NCI-H526 (cell line): ENCODE data around the gene ZNF621.
A peak's percentile ranks its signal among the peaks of the same experiment; 100 is the strongest.

Experiments
- DNase-seq, 2 experiments: peaks; one replicate each; lab custom pipeline; 2025; lab: John Stamatoyannopoulos, UW

The ZNF621 gene

DNA sequence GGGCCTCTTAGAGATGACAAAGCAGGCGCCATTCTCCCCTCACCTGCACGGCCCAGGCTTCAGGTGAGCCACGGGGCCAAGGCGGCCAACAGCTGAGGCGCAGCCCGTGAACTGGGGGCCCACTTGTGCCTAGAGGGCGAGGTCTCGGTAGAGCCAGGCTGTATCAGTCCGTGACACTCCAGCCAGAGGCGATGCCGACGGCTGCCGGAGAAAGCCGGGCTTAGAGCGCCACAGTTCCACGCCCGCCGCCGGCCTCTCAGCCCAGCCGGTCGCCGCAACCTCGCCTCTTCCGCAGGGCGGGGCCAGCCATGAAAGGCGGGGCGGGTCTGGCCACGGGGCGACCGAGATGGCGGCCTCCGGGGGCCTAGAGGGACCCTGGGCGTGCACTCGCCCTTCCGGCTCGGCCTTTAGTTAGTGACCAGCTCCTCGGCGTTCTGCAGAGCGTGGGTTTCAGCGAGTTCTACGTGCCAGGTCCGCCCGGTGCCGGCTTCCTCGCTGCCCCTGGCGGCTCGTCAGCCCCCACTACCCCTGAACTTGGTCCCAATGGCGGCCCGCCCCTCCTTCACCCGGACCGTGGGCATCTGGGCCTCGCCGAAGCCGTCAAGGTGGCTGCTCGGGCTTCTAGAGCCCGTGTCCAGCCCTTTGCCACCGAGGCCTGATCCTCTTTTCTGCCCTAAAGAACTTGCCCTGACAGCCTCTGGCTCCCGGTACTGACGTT lies at the start of gene ZNF621:
Gene ZNF621, plus strand, starts transcription at position 393 of the 718 bp plus-strand sequence. CDS start 881 bp downstream, outside the sequence.
- DNase-seq: peak; percentile 31 to 91

DNA sequence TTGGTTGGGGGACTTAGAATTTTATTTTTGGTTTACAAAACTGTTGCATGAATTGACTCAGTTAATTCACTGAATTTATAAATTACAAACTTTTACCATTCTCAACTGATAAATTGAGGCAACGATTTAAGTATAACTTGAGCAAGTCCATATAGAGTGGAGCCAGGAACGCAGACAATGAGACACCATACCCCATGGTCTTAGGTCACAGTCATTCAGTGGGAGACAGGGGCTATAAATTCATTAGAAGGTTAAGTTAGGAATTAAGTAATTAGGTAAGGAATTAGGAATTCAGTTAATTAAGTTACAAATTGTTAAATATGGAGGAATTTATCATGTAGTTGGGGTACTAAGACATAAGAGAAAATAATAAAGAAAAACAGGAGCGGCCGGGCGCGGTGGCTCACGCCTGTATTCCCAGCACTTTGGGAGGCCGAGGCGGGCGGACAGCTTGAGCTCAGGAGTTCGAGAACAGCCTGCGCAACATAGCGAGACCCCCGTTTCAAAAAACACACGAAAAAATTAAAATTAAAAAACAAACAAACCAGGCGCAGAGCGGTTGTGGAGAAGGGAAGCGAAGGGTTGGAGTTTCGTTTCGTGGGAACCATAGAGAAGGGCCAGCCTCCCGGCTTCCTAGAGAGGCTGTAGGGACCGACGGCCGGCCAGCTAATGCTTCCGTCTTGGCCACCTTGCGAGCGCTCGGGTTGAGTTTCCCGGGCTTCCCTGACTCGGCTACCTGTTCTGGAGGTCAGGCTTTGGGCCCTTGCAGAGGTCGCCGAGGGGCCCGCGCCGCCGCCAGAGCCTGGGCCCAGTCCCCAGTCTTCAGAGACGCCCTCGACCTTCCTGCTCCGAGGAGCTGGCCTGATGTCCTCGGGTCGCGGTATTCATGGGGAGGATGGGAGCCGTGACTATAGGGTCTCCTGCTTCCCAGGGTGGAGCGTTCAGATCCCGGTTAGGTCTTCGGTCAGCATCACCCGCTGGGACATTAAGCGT lies 48.0 kb upstream of the ZNF621 start, which contains the start of gene ZNF619:
Gene ZNF619, plus strand, starts transcription at position 645 of the 993 bp plus-strand sequence. CDS start 858 bp downstream, outside the sequence.
- DNase-seq: peak; percentile 18 to 73

DNA sequence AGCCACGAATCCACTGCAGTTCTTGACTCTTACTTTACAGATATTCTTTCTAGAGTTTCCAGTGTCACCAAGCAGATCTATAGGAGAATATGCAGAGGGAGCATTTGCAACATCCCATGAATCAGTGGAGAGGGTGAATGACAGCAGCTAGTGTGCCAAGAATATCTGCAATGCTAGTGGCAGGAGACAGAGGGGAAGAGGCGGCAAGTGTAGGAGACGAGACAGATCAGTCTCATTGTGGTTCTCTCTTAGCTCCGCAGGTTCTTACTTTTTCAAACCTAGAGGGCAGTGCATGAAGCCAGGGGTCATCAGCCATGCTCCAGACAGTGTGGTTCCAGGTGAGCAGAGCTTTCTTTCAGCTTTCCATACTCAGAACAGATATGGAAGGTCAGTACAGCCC lies 47.1 kb upstream of the ZNF621 start:
- DNase-seq: no peak

DNA sequence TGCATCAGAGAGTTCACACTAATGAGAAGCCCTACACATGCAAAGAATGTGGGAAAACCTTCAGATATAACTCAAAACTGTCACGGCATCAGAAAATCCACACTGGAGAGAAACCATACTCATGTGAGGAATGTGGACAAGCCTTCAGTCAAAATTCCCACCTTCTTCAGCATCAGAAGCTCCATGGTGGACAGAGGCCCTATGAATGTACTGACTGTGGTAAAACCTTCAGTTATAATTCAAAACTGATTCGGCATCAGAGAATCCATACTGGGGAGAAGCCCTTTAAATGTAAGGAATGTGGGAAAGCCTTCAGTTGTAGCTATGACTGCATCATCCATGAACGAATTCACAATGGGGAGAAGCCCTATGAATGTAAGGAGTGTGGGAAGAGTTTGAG lies 37.6 kb upstream of the ZNF621 start:
- no peak for DNase-seq

DNA sequence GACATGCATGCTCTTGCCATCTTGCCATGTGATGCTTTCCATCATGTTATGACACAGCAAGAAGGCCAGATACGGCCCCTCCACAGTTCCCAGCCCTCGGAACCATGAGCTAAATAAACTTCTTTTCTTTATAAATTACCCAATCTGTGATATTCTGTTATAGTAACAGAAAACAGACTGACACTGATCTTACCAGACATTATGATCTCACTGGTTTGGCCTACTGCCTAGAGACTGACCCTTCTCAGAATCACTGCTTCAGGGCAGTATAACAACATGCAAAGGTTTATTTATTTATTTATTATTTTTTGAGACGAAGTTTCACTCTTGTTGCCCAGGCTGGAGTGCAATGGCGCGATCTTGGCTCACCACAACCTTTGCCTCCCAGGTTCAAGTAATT lies 33.8 kb upstream of the ZNF621 start:
- no peak for DNase-seq

DNA sequence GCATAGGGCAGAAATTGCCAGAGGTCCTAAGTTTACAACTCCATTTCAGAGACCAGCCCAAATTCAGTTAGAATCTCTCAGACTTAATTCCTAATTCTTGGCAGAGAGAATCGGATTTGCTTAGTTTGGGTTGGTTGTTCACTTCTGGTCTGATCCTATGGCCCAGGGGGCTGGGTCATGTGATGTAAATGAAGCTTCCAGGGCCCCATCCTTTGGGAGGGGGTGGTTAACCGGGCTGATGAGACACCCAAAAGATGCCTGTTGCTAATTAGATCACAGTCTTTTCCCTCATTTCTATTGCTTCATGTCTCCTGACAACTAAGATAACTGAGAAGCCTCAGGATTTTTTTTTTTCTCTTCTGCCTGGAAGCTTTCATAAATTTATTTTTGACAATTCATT lies 30.1 kb upstream of the ZNF621 start:
- DNase-seq: no peak

DNA sequence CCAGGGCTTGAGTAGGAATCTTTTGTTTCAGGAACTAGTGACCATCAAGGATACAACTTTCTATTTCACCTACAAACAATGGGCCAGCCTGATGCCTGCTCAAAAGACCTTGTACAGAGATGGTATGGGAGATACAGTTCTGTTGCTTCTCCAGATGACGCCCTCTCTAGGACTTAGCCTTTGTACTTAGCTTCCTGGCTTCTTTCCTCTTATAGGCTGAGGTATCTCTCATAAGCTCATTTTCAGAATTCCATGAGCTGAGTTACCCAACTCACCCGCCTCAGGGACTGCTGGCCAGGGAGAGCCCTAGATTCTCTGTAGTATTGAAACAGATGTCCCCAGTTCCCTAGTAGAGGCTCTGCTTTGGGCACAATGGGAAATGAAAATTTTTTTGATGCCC lies 27.5 kb upstream of the ZNF621 start:
- DNase-seq: no peak

DNA sequence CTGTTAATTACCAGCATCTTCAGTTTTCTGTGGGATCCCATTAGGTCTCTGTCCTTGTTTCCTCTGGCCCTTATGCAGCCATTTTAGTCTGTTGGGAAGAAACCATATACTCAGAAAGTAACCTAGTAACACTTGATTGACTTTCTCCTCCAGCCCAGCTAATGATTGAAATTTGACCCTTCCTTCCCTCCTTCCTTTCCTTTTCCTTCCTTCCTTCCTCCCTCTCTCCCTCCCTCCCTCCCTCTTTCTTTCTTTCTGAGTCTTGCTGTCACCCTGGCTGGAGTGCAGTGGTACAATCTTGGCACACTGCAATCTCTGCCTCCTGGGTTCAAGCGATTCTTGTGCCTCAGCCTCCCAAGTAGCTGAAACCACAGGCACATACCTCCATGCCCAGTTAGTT lies 24.8 kb upstream of the ZNF621 start:
- DNase-seq: no peak

DNA sequence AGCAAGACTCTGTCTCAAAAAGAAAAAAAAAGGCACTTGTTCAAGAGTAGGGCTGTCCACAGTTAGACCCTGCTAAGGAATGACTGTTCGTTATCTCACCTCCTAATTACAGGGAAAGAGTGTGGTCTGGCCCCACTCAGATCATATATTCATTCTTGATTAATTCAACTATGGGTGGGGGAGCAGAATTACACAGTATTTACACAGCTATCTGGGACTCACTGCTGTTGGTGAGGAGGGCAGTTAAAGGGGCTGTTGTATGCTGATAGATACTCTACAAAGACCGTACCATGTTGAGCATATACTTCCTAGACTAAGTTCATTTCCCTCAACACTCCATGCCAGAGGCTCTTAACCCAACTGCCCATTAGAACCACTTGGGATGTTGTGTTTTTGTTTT lies 22.7 kb upstream of the ZNF621 start:
- no peak for DNase-seq

DNA sequence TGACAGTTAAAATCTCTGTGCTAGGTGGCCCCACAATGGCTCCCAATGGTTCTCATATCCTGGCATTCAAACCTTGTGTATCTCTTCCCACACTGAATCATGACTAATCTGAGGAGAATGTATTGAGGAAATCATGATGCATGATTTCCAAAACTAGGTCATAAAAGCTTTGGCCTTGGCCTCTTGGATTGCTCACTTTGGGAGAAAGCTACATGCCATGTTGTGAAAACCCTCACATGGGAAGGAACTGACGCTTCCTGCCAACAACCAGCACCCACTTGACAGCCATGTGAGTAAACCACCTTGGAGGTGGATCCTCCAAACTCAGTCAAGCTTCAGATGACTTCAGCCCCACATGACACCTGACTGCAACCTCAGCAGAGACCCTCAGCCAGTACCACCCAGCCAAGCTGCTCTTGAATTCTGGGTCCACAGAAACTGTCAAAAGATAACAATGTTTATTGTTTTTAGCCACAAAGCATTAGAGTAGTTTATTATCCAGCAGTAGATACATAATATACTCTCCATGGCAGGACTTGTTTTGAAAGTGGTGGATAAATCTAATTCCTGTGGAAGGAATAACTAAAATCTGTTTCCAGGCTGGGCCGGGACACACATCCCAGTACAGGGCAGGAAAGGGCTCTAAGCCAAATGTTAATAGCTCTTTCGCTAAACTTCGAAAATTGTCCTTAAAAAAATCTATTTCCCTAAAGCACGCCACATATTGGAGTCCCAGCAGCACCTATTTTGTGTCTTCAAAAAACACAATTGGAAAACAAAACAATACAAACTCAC lies 19.9 kb upstream of the ZNF621 start:
- no peak for DNase-seq

DNA sequence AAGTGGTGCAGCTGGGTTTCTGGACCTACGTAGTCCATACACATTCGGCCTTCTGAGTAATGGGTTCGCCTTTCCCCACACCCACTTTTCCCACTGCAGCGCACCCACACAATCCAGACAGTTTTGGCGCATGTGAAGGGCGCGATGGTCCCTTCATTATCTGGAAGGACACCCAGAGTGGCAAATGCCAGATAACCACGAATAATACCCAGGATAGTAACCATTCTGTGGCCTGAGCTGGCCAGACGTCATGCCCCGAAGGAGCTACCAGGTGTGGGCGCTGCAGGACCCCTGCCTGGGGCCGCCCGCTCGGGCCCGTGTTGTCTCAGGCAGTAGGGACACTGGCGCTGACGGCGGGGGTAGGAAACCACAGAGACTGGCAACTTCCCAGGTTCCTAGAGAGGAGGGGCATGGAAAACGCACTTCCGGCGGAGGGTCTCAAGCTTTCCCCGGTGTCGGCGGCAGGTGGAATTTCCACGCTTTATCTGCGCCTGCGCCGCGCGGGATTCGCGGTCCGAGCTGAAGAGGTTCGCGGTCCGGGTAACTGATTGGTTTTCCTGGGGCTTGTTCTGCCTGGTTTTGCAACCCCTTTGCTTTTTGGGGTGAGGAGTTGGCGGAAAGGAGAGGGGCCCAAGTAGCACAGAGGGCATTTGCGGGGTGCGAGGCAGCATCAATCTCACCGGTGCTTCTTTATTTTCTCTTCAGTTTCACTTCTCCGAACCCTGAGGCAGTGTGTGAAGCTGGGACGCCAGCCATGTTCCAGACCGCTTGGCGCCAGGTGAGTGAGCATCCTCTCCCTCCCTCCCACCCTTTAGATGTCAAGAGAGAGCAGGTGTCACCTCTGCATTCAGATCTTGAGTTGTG lies 18.9 kb upstream of the ZNF621 start, which contains the start of gene ZNF620:
Gene ZNF620, plus strand, starts transcription at position 441 of the 864 bp plus-strand sequence. Its CDS starts 314 bp downstream, at position 755.
- peak; percentile 92 to 96 for DNase-seq

DNA sequence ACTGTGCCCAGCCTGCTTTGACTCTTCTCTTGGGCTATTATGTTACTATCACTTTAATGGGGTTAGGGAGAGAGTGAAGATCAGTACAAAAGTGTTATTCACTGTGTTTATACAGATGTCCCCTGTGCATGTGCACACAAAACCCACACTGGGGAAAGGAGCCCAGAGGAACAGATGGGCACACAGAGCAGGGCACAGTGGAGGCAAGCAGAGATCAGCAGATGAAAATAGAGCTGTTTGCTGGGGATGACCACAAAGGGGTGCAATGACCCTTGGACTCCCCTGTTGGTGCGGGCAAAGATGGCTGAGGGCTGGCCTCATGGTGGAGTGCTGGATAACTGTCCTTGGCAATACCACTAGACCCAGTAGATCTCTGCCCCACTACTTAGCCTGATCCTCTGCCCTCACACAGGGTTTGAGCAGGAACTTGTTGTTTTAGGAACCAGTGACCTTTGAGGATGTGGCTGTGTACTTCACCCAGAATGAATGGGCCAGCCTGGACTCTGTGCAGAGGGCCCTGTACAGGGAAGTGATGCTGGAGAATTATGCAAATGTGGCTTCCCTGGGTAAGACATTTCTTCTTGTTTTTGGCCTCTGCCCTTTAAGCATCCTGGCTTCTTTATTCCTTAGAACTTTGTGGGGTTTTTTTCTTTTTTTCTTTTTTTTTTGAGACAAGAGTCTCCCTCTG lies 13.6 kb upstream of the ZNF621 start:
- no peak for DNase-seq

DNA sequence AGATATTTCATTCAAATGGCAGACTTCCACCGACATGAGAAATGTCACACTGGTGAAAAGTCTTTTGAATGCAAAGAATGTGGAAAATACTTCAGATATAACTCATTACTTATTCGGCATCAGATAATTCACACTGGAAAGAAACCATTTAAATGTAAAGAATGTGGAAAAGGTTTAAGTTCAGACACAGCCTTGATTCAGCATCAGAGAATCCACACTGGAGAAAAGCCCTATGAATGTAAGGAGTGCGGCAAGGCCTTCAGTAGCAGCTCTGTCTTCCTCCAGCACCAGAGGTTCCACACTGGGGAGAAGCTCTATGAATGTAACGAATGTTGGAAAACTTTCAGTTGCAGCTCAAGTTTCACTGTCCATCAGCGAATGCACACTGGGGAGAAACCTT lies 8.6 kb upstream of the ZNF621 start:
- DNase-seq: no peak

DNA sequence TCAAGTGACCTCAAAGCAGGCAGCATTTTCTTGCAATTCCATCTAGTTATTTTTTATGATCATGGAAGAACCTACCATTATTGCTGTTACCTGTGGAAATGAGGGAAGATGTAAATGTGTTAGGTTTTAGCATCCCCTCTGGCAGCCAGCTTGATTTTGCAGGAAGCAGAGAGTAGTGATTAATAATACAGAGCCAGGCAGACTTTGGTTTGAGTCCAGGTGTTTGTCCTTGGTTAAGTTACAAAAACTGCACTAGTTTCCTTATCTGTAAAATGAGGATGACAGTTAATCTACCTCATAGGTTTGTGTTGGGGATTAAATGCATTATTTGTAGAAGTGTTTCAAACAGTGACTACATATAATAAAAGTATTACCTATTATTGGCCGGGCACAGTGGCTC lies 6.7 kb upstream of the ZNF621 start:
- no peak for DNase-seq

DNA sequence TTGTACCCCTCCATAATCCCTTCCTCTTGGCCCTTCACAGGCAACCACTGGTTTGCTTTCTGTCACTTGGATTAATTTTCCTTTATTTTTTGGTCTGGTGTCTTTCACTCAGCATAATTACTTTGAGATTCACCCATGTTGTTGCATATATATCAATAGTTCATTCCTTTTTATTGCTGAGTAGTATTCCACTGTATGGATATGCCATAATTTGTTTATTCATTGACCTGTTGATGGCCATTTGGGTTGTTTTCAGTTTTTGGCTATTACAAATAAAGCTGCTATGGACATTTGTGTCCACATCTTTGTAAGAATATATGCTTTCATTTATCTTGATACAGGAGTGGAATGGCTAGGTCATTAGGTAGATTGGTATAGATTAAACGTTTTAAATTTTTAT lies 5.9 kb upstream of the ZNF621 start:
- no peak for DNase-seq

DNA sequence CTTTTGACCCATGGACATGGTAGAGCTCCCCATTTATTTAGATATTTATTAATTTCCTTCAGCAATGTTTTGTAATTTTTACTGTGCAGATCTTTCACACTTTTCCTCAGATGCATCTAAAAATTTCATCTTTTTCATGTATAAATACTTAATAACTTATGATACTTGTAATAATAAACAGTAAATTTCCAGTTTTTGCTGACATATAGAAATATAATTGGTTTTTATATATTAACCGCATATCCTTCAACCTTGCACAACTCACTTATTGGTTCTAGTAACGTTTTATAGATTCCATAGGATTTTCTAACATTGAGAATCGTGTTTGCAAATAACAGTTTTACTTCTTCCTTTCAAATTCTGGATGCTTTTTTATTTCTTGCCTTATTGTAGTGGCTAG lies 3.5 kb upstream of the ZNF621 start:
- DNase-seq: no peak

DNA sequence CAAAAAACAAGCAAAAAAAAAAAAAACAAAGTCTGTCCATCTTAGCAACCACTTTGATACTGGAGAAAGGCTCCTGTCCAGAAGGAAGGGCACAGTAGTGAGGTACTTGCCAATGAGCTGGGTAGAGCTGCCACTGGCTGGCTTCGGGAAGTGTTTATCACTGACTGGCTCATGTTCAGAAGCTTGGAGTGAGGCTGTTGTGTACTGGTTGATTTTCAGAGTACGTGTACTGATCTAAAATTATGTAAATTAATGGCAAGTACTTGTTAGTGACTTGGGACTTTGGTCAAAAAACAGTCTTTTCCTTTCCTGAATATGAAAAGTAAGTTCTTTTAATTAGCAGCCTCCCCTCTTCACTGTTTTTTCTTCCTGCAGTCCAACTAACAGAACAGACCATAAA lies 979 bp upstream of the ZNF621 start:
- DNase-seq: peak in 1 of 2 experiments; percentile 17

DNA sequence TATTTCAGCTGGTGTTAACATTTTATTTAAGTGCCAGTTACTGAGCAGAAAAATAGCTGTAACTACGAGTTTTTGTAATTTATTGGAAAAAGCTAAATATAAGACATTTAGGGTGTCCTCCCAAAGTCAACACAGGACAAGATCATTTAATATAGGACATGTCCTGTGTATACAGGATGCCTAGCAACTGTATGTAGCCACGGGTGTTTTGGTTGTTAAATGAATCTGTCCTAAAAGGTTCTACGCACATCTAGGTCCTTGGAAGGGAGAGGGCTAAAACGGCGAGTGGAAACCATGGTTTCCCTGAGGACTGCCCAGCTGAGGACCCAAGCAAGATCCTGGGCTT lies 565 bp upstream of the ZNF621 start:
- DNase-seq: peak; percentile 31 to 68

DNA sequence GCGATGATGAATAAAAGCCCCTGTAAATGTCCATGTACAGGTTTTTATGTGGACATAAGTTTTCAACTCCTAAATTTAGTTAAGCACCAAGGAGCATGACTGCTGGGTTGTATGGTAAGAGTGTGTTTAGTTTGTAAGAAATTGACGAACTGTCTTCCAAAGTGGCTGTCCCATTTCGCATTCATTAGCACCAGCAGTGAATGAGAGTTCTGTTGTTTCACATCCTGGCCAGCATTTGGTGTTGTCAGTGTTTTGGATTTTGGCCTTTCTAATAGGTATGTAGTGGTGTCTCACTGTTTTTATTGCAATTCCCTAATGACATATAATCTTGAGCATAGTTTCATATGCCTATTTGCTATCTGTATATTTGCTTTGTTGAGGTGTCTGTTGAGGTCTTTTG lies 3.7 kb downstream of the ZNF621 start:
- no peak for DNase-seq

DNA sequence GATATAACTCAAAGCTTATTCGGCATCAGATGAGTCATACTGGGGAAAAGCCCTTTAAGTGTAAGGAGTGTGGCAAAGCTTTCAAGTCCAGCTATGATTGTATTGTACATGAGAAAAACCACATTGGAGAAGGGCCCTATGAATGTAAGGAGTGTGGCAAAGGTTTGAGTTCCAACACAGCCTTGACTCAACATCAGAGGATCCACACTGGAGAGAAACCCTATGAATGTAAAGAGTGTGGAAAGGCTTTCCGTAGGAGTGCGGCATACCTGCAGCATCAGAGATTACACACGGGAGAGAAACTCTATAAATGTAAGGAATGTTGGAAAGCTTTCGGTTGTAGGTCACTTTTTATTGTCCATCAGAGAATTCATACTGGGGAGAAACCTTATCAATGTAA lies 7.5 kb downstream of the ZNF621 start:
- DNase-seq: no peak

DNA sequence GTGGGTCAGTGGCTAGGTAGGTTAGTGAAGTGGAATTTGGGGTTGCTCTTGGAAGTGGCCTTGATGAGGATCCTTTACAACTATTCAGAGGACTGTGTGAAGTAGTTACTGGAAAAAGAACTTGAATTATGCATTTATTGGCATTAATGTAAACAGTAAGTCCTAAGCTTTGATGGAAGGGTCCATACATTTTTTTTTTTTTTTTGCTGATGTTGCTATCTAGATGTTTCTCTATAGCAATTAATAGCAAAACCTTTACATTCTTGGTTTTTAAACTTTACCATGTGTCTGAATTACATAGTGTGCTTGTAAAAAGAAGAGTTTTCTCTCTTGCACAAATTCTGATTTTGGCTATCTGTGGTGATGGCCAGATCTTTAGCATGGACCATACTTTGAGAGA lies 9.5 kb downstream of the ZNF621 start:
- no peak for DNase-seq
